A673 (cell line): ENCODE results near the gene MSRB3. TPM values are rescaled to one million over a fixed set of nuclear protein-coding genes. Genes with fewer than 3 reads are reported as not detected.
"Not testable (repeated sequence)": the region's sequence is repeated elsewhere in the genome, so short reads cannot be mapped to it uniquely, and the experiment has no call there.

Experiments used
- BruUV-seq: library from RNA; stranded (reverse); fragments of 400-500 nt; replicated peaks from 2 replicates; lab custom pipeline; 2021; lab: Mats Ljungman, UMichigan
- CTCF ChIA-PET: fragments of 300-600 bp; sonication (Branson Sonifier 250); formaldehyde crosslinking; loops from one replicate; lab custom pipeline; 2022; ENCODE audit warnings: antibody characterized with exemption; lab: Charles Lee
- POLR2A ChIA-PET: fragments of 300-600 bp; sonication (Branson Sonifier 250); formaldehyde crosslinking; loops from one replicate; lab custom pipeline; 2022; ENCODE audit warnings: antibody characterized with exemption; ENCODE audit not compliant: low non-redundant PET; lab: Charles Lee
- DNase-seq: peaks from one replicate; pipeline ENCODE4 v3.0.0-alpha.2; 2015; ENCODE audit warnings: low spot score
- H3K27ac ChIP-seq: fragments of 200-600 bp; sonication (generic); 2 replicates; pipeline ENCODE4 v1.5.1; 2016; ENCODE audit warnings: mixed run types, low read depth, mild to moderate bottlenecking, mixed read lengths, antibody characterized with exemption, low read length; ENCODE audit not compliant: poor library complexity, severe bottlenecking
- H3K27me3 ChIP-seq: fragments of 200-600 bp; sonication (generic); replicated peaks from 2 replicates; pipeline ENCODE4 v1.6.1; 2017; ENCODE audit warnings: mixed run types, low read depth, mild to moderate bottlenecking, mixed read lengths, antibody characterized with exemption, low read length; ENCODE audit not compliant: insufficient read depth, poor library complexity
- H3K36me3 ChIP-seq: fragments of 200-600 bp; sonication (generic); 2 replicates; pipeline ENCODE4 v1.6.1; 2016; ENCODE audit warnings: mixed run types, mild to moderate bottlenecking, mixed read lengths, antibody characterized with exemption, low read length; ENCODE audit not compliant: insufficient read depth, poor library complexity, severe bottlenecking
- H3K4me1 ChIP-seq: fragments of 200-600 bp; sonication (generic); 2 replicates; pipeline ENCODE4 v1.6.1; 2017; ENCODE audit warnings: mixed run types, mild to moderate bottlenecking, mixed read lengths, antibody characterized with exemption, low read length; ENCODE audit not compliant: insufficient read depth, poor library complexity, severe bottlenecking
- H3K4me3 ChIP-seq: fragments of 200-600 bp; sonication (generic); 2 replicates; pipeline ENCODE4 v1.5.1; 2016; ENCODE audit warnings: low read depth, mixed run types, mild to moderate bottlenecking, mixed read lengths, low read length; ENCODE audit not compliant: poor library complexity, severe bottlenecking
- H3K9me3 ChIP-seq: fragments of 200-600 bp; sonication (generic); 2 replicates; pipeline ENCODE4 v1.6.1; 2016; ENCODE audit warnings: mixed run types, low read depth, mild to moderate bottlenecking, mixed read lengths, antibody characterized with exemption, low read length; ENCODE audit not compliant: poor library complexity, severe bottlenecking
- EZH2 ChIP-seq: fragments of 200-600 bp; sonication (generic); IDR thresholded peaks from 2 replicates; pipeline ENCODE4 v1.6.1; 2017; ENCODE audit warnings: borderline replicate concordance, low read depth, mild to moderate bottlenecking, mixed read lengths, antibody characterized with exemption, low read length; ENCODE audit not compliant: poor library complexity, severe bottlenecking
- intact Hi-C: fragments of 100-400 bp; cut with micrococcal nuclease; formaldehyde crosslinking; loops from one replicate; pipeline ENCODE4 v1.10.0; 2022; ENCODE audit not compliant: unreplicated experiment
- total RNA-seq: library from RNA; stranded (reverse); gene quantifications from 2 replicates; pipeline ENCODE4 v1.2.3, GENCODE V29; 2021
- TF ChIP-seq, protein P1 (sequence below): fragments of 300-800, 200-600 bp; sonication (generic); conservative IDR thresholded peaks from 2 replicates; pipeline ENCODE4 v1.5.1; 2017; ENCODE audit warnings: low read depth, mild to moderate bottlenecking, antibody characterized with exemption, low read length, moderate library complexity, mixed read lengths

Gene MSRB3
- total RNA-seq, 1 experiment from 2014 or later = 2.1 TPM

DNA sequence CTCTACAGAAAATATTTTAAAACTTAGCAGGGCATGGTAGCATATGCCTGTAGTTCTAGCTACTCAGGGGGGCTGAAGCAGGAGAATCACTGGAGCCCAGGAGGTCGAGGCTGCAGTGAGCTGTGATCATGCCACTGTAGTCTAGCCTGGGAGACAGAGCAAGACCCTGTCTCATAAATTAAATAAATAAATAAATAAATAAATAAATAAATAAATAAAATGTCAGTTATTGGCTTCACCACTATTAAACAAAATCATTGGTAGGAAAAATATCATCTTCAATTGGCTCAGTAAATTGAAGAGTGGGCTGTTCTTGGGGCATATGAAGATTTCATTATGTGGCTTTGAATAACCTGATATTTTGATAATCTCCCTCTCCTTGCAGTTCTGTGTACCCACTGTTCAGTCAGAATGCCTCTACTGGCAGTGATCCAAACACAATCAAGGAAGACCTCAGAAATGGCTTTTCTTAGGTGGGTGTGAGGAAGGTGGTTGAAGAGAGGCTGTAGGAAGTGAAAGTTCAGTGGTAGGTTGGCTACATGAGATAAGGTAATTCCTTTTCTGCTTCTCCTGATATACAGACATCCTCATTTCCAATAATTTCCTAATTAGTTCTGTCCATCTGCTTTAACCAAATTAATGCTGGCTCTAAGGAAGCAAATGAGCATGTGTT, 175.8 kb downstream of the MSRB3 start:
- Histone ChIP-seq H3K4me1 (no peaks in the 10 kb centered on the region), H3K36me3 (no peaks in the 10 kb centered on the region), H3K27me3 (no peaks in the 10 kb centered on the region), H3K27ac (no peak overlapping the region), H3K4me3 (no peak overlapping the region), H3K9me3 (no peaks in the 10 kb centered on the region)
- DNase-seq = no peak
- no TSS peak for BruUV-seq
- CTCF ChIA-PET = no interaction called here
- POLR2A ChIA-PET = no interaction called here
- TF ChIP-seq, protein P1, sequence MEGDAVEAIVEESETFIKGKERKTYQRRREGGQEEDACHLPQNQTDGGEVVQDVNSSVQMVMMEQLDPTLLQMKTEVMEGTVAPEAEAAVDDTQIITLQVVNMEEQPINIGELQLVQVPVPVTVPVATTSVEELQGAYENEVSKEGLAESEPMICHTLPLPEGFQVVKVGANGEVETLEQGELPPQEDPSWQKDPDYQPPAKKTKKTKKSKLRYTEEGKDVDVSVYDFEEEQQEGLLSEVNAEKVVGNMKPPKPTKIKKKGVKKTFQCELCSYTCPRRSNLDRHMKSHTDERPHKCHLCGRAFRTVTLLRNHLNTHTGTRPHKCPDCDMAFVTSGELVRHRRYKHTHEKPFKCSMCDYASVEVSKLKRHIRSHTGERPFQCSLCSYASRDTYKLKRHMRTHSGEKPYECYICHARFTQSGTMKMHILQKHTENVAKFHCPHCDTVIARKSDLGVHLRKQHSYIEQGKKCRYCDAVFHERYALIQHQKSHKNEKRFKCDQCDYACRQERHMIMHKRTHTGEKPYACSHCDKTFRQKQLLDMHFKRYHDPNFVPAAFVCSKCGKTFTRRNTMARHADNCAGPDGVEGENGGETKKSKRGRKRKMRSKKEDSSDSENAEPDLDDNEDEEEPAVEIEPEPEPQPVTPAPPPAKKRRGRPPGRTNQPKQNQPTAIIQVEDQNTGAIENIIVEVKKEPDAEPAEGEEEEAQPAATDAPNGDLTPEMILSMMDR = no peak
- TF ChIP-seq EZH2 = no peak
- intact Hi-C loops = no loop called here

DNA sequence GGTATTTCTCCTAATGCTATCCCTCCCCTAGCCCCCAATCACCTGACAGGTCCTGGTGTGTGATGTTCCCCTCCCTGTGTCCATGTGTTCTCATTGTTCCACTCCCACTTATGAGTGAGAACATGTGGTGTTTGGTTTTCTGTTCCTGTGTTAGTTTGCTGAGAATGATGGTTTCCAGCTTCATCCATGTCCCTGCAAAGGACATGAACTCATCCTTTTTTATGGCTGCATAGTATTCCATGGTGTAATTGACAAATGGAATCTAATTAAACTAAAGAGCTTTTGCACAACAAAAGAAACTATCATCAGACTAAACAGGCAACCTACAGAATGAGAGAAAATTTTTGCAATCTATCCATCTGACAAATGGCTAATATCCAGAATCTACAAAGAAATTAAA, 178.9 kb downstream of the MSRB3 start:
- DNase-seq, BruUV-seq, H3K4me1 ChIP-seq, H3K36me3 ChIP-seq, H3K27ac ChIP-seq, CTCF ChIA-PET, POLR2A ChIA-PET, H3K27me3 ChIP-seq, intact Hi-C loops, H3K4me3 ChIP-seq, H3K9me3 ChIP-seq: not testable (repeated sequence)

DNA sequence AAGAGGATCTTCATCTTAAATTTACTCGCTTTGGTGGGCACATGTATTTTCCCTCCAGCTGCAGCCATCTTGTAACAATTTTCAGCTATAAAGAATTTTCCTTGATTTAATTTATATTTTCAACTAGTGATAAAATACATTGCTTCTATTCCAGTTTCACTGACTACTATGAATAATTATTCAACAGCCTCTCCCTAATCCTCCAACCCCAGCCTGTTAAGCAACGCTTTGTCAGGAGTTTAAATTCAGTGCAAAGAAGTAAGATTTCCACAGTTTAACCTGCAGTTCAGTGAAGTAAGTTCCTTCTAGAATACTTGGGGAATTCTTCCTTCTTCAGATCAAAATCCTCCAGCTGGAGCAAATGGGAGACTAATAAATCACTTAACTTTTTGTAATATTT, 180.2 kb downstream of the MSRB3 start:
- no peaks in the 10 kb centered on the region for H3K9me3 ChIP-seq
- ChIA-PET CTCF (no interaction called here), POLR2A (no interaction called here)
- no peak for DNase-seq
- no peak for TF ChIP-seq EZH2
- TF ChIP-seq, protein P1 = no peak
- BruUV-seq = no TSS peak
- no peaks in the 10 kb centered on the region for H3K36me3 ChIP-seq
- intact Hi-C loops = no loop called here
- H3K4me3 ChIP-seq = no peak overlapping the region
- H3K27me3 ChIP-seq = no peaks in the 10 kb centered on the region
- no peaks in the 10 kb centered on the region for H3K4me1 ChIP-seq
- H3K27ac ChIP-seq = no peak overlapping the region

DNA sequence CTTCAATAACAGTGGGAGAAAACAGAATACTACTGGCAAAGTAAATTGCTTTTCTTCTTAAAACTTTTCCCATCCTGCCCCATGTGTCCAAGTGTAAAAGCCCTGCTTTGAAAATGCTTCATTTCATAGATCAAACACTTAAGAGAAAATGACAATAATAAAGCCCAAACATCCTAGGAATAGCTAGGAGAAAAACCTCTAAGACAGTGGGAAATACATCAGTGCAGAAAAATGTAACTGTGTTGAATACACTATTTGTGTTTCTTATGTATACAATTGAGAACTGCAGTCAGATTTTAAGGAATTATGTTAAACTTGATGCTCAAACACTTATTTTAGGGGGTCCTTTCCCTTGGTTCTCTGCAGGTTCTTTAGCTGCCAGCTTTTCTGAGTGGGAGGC, 181.1 kb downstream of the MSRB3 start:
- CTCF ChIA-PET = no interaction called here
- no peak overlapping the region for H3K27ac ChIP-seq
- no peaks in the 10 kb centered on the region for H3K9me3 ChIP-seq
- no peak for DNase-seq
- H3K4me3 ChIP-seq = no peak overlapping the region
- H3K36me3 ChIP-seq = no peaks in the 10 kb centered on the region
- intact Hi-C loops = no loop called here
- H3K27me3 ChIP-seq = no peaks in the 10 kb centered on the region
- POLR2A ChIA-PET = no interaction called here
- BruUV-seq = no TSS peak
- TF ChIP-seq EZH2 = no peak
- no peaks in the 10 kb centered on the region for H3K4me1 ChIP-seq
